ENCODE measurements around the gene XYLB. TPM values are rescaled to one million over a fixed set of nuclear protein-coding genes. Genes with fewer than 3 reads are reported as not detected.

The XYLB gene
- total RNA-seq, 1 donor from 2014 or later = 0.91 TPM

DNA sequence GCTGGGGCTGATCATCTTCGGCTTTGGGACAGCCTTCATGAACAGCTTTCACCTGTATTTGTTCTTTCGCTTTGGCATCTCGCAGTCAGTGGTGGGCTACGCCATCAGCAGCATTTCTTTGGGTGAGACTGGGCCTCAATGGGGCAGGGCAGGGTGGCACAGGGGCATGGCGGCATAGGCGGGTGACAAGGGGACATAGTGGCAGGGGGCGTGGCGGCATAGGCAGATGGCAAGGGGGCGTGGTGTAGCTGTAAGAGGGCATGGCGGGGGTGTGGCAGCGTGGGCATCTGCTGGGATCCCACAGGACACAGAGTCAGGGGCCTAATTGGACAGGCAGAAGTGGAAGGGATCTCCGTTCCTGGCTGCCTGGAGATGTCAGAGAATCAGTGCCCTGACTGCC, 39.0 kb upstream of the XYLB start:
- Histone ChIP-seq H3K36me3 (no peaks in the 10 kb centered on the region), H3K9me3 (replicated peaks) (no peaks in the 10 kb centered on the region), H3K27me3 (ENCODE audit: low read depth) (peaks cover 3% of the 10 kb centered on the region), H3K4me1 (no peaks in the 10 kb centered on the region), H3K27ac (replicated peaks) (no peak overlapping the region), H3K4me3 (no peak overlapping the region)
- TF ChIP-seq CTCF (IDR thresholded peaks at IDR 0.05; ENCODE audit: borderline replicate concordance) = no peak
- no peak for DNase-seq
- intact Hi-C loops (cut with micrococcal nuclease) = no loop called here

DNA sequence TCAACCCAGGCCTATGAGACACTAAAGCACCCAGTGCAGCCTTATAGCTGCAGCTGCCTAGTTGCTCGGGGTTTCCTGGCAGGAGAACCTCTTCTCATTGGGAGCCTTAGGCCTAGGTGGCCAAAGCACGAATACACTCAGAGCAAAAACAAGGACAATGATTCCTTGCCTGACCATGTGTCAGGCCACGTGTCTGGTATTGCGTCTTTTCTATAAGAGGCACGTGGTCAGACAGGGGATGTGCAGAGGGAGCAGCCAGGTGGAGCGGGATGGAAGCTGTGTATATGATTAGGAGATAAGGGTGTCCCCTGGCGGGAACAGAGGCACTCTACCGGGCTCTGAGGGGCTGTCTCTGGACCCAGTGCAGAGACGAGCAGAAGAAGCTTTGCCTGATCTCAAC, 38.1 kb upstream of the XYLB start:
- TF ChIP-seq CTCF (IDR thresholded peaks at IDR 0.05; ENCODE audit: borderline replicate concordance) = no peak
- no peaks in the 10 kb centered on the region for H3K4me1 ChIP-seq
- H3K27me3 ChIP-seq (ENCODE audit: low read depth) = peaks cover 3% of the 10 kb centered on the region
- H3K9me3 ChIP-seq (replicated peaks) = no peaks in the 10 kb centered on the region
- intact Hi-C loops (cut with micrococcal nuclease) = no loop called here
- DNase-seq = no peak
- H3K4me3 ChIP-seq = no peak overlapping the region
- no peaks in the 10 kb centered on the region for H3K36me3 ChIP-seq
- no peak overlapping the region for H3K27ac ChIP-seq (replicated peaks)

- intact Hi-C loops (cut with micrococcal nuclease) = no loop called here
- DNase-seq = no peak
- Histone ChIP-seq H3K4me3 (no peak overlapping the region), H3K36me3 (no peaks in the 10 kb centered on the region), H3K4me1 (no peaks in the 10 kb centered on the region), H3K27ac (replicated peaks) (no peak overlapping the region), H3K27me3 (ENCODE audit: low read depth) (no peaks in the 10 kb centered on the region), H3K9me3 (replicated peaks) (no peaks in the 10 kb centered on the region)
- no peak for TF ChIP-seq CTCF (IDR thresholded peaks at IDR 0.05; ENCODE audit: borderline replicate concordance)
These were observed 35.1 kb upstream of the XYLB start for GRCh38 chr3:38311476-38311875.

DNA sequence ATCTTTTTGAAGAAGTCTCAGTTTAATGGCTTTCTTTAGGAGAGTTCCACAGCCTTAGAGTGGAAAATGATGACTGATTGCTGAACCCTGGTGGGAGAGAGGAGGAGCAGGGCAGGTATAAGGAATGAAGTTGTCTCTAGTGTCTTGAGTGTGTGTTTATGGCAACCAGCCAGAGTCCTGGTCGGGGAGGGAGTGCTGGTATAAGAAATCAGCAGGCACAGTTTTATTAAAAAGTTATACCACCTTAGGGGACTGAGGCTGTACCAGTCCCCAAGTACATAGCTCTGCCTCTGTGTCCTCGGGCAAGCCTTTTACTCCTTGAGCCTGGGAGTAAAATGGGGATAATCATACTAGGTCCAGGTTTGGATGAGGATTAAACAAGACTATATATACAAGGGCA, 34.6 kb upstream of the XYLB start:
- no peak for TF ChIP-seq CTCF (IDR thresholded peaks at IDR 0.05; ENCODE audit: borderline replicate concordance)
- intact Hi-C loops (cut with micrococcal nuclease) = no loop called here
- H3K27me3 ChIP-seq (ENCODE audit: low read depth) = no peaks in the 10 kb centered on the region
- no peaks in the 10 kb centered on the region for H3K9me3 ChIP-seq (replicated peaks)
- H3K27ac ChIP-seq (replicated peaks) = no peak overlapping the region
- no peak overlapping the region for H3K4me3 ChIP-seq
- no peak for DNase-seq
- no peaks in the 10 kb centered on the region for H3K4me1 ChIP-seq
- H3K36me3 ChIP-seq = no peaks in the 10 kb centered on the region

- Histone ChIP-seq H3K4me3 (no peak overlapping the region), H3K27ac (replicated peaks) (no peak overlapping the region), H3K27me3 (ENCODE audit: low read depth) (no peaks in the 10 kb centered on the region), H3K36me3 (no peaks in the 10 kb centered on the region), H3K9me3 (replicated peaks) (no peaks in the 10 kb centered on the region), H3K4me1 (no peaks in the 10 kb centered on the region)
- no peak for TF ChIP-seq CTCF (IDR thresholded peaks at IDR 0.05; ENCODE audit: borderline replicate concordance)
- intact Hi-C loops (cut with micrococcal nuclease) = no loop called here
- DNase-seq = no peak
These were observed 34.2 kb upstream of the XYLB start for GRCh38 chr3:38312356-38312755.

- DNase-seq = no peak
- intact Hi-C loops (cut with micrococcal nuclease) = no loop called here
- no peak for TF ChIP-seq CTCF (IDR thresholded peaks at IDR 0.05; ENCODE audit: borderline replicate concordance)
These were observed 33.3 kb upstream of the XYLB start for GRCh38 chr3:38313263-38313662.

More at GRCh38 chr3:38313263-38313662, 33.3 kb upstream of the XYLB start:
- Histone ChIP-seq H3K27ac (replicated peaks) (no peak overlapping the region), H3K4me3 (no peak overlapping the region), H3K36me3 (no peaks in the 10 kb centered on the region), H3K9me3 (replicated peaks) (no peaks in the 10 kb centered on the region), H3K4me1 (no peaks in the 10 kb centered on the region), H3K27me3 (ENCODE audit: low read depth) (no peaks in the 10 kb centered on the region)

Measured in left ventricle myocardium inferior (tissue), 1 donor.